Activated T-helper 2 cell treated with anti-CD3 and anti-CD28 coated beads, Interferon-gamma antibody, Interleukin-2, Interleukin-4, amounts not matched to agents 10 μg/mL and 5 μg/mL and 100 μg/mL, durations not matched to agents 14 hours and 24 hours and 36 hours (primary cell): Measurements from ENCODE around the gene KIDINS220. TPM values are rescaled to one million over a fixed set of nuclear protein-coding genes. Genes with fewer than 3 reads are reported as not detected.

Experiments
- total RNA-seq: library from RNA; stranded (reverse); gene quantifications from 2 replicates; pipeline ENCODE4 v1.2.3, GENCODE V29; 2022

Gene KIDINS220
- total RNA-seq, 1 donor from 2014 or later: 26.1 TPM

Other genes with a start within 250 kb of the KIDINS220 start
- gene ID2, start 155.6 kb downstream of the KIDINS220 start, total RNA-seq: 423 and 431 TPM in 2 replicates
- gene MBOAT2, start 166.1 kb upstream of the KIDINS220 start, total RNA-seq: 4.5 and 6.0 TPM in 2 replicates